GM12891 (cell line): ENCODE measurements around the gene GOLPH3.
"Not testable (repeated sequence)": the region's sequence is repeated elsewhere in the genome, so short reads cannot be mapped to it uniquely, and the experiment has no call there.

Experiments
- DNase-seq: peaks from one replicate; pipeline ENCODE4 v3.0.0; 2011; ENCODE audit warnings: low spot score; ENCODE audit not compliant: insufficient read length
- FAIRE-seq: peaks from 2 replicates; lab custom pipeline; 2011; peaks lifted over from hg19 to GRCh38; lab: Jason Lieb, UNC
- PAX5 ChIP-seq: IDR thresholded peaks from 2 replicates; pipeline ENCODE4 v1.6.1; 2011; ENCODE audit warnings: low read length, moderate library complexity, mild to moderate bottlenecking; ENCODE audit not compliant: insufficient read depth, severe bottlenecking
- POLR2A ChIP-seq: IDR thresholded peaks from 2 replicates; pipeline ENCODE4 v1.6.1; 2011; ENCODE audit warnings: low read depth, low read length, control low read depth
- POLR2AphosphoS5 ChIP-seq: IDR thresholded peaks from 2 replicates; pipeline ENCODE4 v1.6.1; 2011; ENCODE audit warnings: low read depth, low read length, control low read depth
- POU2F2 ChIP-seq: IDR thresholded peaks from 2 replicates; pipeline ENCODE4 v1.6.1; 2011; ENCODE audit warnings: low read depth, mild to moderate bottlenecking, control low read depth, low read length, moderate library complexity
- SPI1 ChIP-seq: IDR thresholded peaks from 2 replicates; pipeline ENCODE4 v1.6.1; 2011; ENCODE audit warnings: low read depth, low read length, control low read depth
- TAF1 ChIP-seq: IDR thresholded peaks from 2 replicates; pipeline ENCODE4 v1.6.1; 2011; ENCODE audit warnings: low read depth, low read length, control low read depth

The GOLPH3 gene

DNA sequence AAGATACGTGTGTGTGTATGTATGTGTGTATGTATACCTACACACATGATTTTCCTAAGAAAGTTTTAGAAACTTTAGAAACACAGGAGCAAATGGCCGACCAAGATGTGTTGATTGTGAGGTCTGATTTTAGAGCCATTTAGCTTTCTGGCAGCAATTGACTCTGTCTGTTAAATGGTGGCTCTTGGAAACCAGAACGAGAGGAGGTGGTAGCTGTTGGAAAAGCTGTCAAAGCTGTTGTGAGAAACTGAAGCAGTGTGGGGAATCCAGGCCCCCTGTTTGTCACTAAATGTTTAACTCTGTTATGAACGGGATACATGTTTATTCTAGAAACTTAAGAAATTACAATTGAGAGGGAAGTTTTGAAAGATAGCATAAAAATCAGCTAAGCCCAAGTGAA lies 91.4 kb downstream of the GOLPH3 start:
- TF ChIP-seq SPI1 (no peak), POU2F2 (no peak), POLR2AphosphoS5 (no peak), TAF1 (no peak), POLR2A (no peak), PAX5 (no peak)
- FAIRE-seq (no peak), DNase-seq (no peak)

DNA sequence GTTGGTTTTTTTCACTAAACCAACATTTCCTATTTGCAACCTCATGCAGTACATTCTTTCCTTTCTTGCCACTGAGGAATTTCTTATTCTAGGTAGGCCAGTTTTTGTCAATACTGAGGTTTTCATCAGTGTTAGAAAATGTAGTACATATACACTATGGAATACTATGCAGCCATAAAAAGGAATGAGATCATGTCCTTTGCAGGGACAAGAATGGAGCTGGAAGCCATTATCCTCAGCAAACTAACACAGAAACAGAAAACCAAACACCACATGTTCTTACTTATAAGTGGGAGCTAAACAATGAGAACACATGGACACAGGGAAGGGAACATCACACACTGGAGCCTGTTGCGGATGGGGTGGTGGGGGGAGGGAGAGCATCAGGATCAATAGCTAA lies 93.6 kb downstream of the GOLPH3 start:
- FAIRE-seq, DNase-seq: not testable (repeated sequence)

DNA sequence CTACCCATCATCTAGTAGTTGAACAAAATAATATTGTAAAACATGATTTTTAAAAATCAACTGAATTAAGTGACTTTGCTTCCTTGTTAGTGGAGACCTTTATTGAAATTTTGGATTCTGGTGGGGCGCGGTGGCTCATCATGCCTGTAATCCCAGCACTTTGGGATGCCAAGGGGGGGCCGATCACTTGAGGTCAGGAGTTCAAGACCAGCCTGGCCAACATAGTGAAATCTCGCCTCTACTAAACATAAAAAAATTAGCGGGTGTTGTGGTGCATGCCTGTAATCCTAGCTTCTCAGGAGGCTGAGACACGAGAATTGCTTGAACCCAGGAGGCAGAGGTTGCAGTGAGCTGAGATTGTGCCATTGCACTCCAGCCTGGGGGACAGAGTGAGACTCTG lies 95.3 kb downstream of the GOLPH3 start:
- not testable (repeated sequence) for FAIRE-seq, DNase-seq

DNA sequence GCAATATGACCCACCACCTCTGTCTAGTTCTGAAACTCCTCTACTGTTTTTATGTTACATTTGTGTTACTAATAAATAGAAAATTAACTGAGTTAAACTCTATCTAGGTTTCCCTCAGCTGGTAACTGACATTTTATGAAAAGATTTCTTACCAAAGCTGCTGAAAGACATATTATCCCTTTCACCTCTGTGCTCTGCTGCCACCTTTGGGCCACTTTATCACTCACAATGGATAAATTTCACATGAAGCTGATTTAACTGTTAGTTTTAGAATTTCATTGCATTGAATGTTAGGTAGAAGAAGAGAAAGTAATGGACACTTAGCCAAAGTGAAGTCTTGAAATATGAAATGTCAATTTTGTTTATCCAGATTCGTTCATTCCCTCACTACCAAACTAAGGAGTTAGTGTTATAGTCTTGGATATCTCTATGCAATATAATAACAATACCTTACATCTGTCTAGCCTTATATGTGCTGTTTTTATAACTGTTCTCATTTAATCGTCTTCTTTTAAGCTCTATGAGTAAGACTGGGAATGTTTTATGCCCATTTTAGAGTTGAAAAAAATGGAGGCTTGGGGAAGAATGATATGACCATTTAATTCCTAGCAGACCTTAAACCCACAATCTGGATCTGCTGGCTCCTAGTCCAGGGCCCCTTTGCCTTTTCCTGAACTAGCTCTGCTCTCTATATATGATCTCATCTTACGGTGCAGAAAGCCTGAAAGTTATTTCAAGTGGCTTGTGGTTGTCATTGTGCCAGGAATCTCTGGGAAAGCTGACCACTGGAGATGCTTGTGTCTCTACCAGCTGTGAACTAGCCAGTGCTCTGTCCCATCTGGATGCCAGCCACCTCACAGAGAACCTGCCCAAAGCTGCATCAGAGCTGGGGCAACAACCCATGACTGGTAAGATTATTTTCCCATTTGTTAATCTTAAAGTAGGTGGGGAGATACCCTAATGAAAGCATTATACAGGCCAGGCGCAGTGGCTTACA lies 97.1 kb downstream of the GOLPH3 start:
- FAIRE-seq (peak; percentile 51), DNase-seq (no peak)
- TF ChIP-seq POLR2A, result no peak
- TF ChIP-seq SPI1, result no peak
- TF ChIP-seq POU2F2, result no peak
- no peak for TF ChIP-seq PAX5
- no peak for TF ChIP-seq TAF1
- TF ChIP-seq POLR2AphosphoS5, result no peak
